Transverse colon (tissue), 4 donors: Measurements from ENCODE around the gene MAGI2. TPM values are rescaled to one million over a fixed set of nuclear protein-coding genes. Genes with fewer than 3 reads are reported as not detected.

Experiments
- DNase-seq: peaks from one replicate; pipeline ENCODE4 v3.0.0-alpha.2; 2019
- H3K27ac ChIP-seq, 4 donors: fragments of 200-600 bp; sonication (generic); 2 replicates each; pipeline ENCODE4 v1.5.1; 2016 to 2018; ENCODE audit warnings: inconsistent platforms in 4 of 4
- H3K27me3 ChIP-seq: fragments of 200-600 bp; sonication (generic); 2 replicates; pipeline ENCODE4 v1.5.1; 2017; ENCODE audit warnings: inconsistent platforms
- H3K36me3 ChIP-seq, 4 donors: fragments of 200-600 bp; sonication (generic); 2 replicates each; pipeline ENCODE4 v1.5.1; 2017 to 2019; ENCODE audit warnings: inconsistent platforms in 4 of 4
- H3K4me1 ChIP-seq, 4 donors: fragments of 200-600 bp; sonication (generic); 2 replicates each; pipeline ENCODE4 v1.5.1; 2017 to 2020; ENCODE audit warnings: inconsistent platforms in 4 of 4
- H3K4me3 ChIP-seq, 4 donors: fragments of 200-600 bp; sonication (generic); 1 replicate in 1 of 4; 2 replicates in 3 of 4; pipeline versions ENCODE4 v1.5.1 to v1.6.1; 2017 to 2019; ENCODE audit warnings: inconsistent platforms in 4 of 4
- H3K9me3 ChIP-seq, 2 donors: fragments of 200-600 bp; sonication (generic); 2 replicates each; pipeline ENCODE4 v1.5.1; 2017 to 2019; ENCODE audit warnings: inconsistent platforms in 2 of 2
- CTCF ChIP-seq, 5 experiments: fragments of 200-600 bp in 3 of 5; fragments of 450-650 bp in 2 of 5; sonication (generic) in 3 of 5; IDR thresholded peaks; 1 replicate in 2 of 5; 2 replicates in 3 of 5; pipeline ENCODE4 v1.5.1; 2016 to 2017; ENCODE audit warnings: antibody characterized with exemption in 5 of 5, inconsistent platforms in 3 of 5, mild to moderate bottlenecking in 2 of 5, moderate library complexity in 1 of 5
- EP300 ChIP-seq: sonication (generic); formaldehyde crosslinking; IDR thresholded peaks from one replicate; pipeline ENCODE4 v1.6.1; 2017; ENCODE audit warnings: antibody characterized with exemption, low read depth
- POLR2A ChIP-seq: fragments of 450-650 bp; IDR thresholded peaks from one replicate; pipeline ENCODE4 v1.6.1; 2016; ENCODE audit warnings: antibody characterized with exemption, mild to moderate bottlenecking, moderate library complexity
- POLR2AphosphoS5 ChIP-seq, 3 donors: sonication (generic); formaldehyde crosslinking; IDR thresholded peaks; one replicate each; pipeline ENCODE4 v1.6.1; 2016; ENCODE audit warnings: antibody characterized with exemption in 3 of 3
- WGBS, 2 donors: methylation state at CpG; one replicate each; pipeline ENCODE4 v1.1.5; 2018; ENCODE audit warnings: low coverage in 1 of 2; 5-methylcytosine and 5-hydroxymethylcytosine counted together
- in situ Hi-C, 4 donors: fragments of 200-750 bp; cut with MboI; loops; one replicate each; pipeline versions ENCODE4 v1.15.0 to v1.15.1; 2017; ENCODE audit warnings: low sequenced_read_pairs in 3 of 4, low pct_ligation_motif_present in 1 of 4, low pct_unique_long_range_greater_than_20kb in 1 of 4
- intact Hi-C: fragments of 100-400 bp; cut with DNase I; formaldehyde crosslinking; loops from one replicate; pipeline ENCODE4 v1.15.1; 2023; ENCODE audit warnings: low total_unique reads
- total RNA-seq, 4 donors: library from RNA; depleted of rRNA; stranded (reverse); fragments of >200 nt; gene quantifications; one replicate each; pipeline ENCODE4 v1.1.0, GENCODE V29; 2016

MAGI2 gene
- total RNA-seq, 4 donors from 2014 or later, result 1.6 to 9.7 (median 4.1) TPM

GRCh38 chr7:78103475-78103874, 1350.0 kb downstream of the MAGI2 start:
- in situ Hi-C loops (no loop called here), intact Hi-C loops (no loop called here)
- H3K36me3 ChIP-seq, result no peaks in the 10 kb centered on the region
- H3K4me3 ChIP-seq, result no peak overlapping the region
- H3K27ac ChIP-seq, result no peak overlapping the region
- TF ChIP-seq POLR2AphosphoS5 (IDR thresholded peaks at IDR 0.05) (no peak), POLR2A (no peak), EP300 (no peak), CTCF (IDR thresholded peaks at IDR 0.05) (no peak)
- H3K9me3 ChIP-seq, result peaks cover 0 to 6% of the 10 kb centered on the region in 2 donors
- DNase-seq, result no peak
- 75 to 86% methylated on average over 4 of the region's 4 CpGs for WGBS, 2 donors
- no peaks in the 10 kb centered on the region for H3K27me3 ChIP-seq
- H3K4me1 ChIP-seq, result no peaks in the 10 kb centered on the region

- H3K4me1 ChIP-seq, result no peaks in the 10 kb centered on the region
- H3K9me3 ChIP-seq, result no peaks in the 10 kb centered on the region
- no peak overlapping the region for H3K27ac ChIP-seq
- in situ Hi-C loops (no loop called here), intact Hi-C loops (no loop called here)
- no peaks in the 10 kb centered on the region for H3K36me3 ChIP-seq
- H3K4me3 ChIP-seq, result no peak overlapping the region
- H3K27me3 ChIP-seq, result no peaks in the 10 kb centered on the region
- DNase-seq, result no peak
- TF ChIP-seq EP300 (no peak), POLR2AphosphoS5 (IDR thresholded peaks at IDR 0.05) (no peak), CTCF (IDR thresholded peaks at IDR 0.05) (no peak), POLR2A (no peak)
These were observed 1352.4 kb downstream of the MAGI2 start for GRCh38 chr7:78101076-78101475.

- Histone ChIP-seq H3K4me1 (no peaks in the 10 kb centered on the region), H3K27me3 (no peaks in the 10 kb centered on the region), H3K9me3 (no peaks in the 10 kb centered on the region), H3K36me3 (no peaks in the 10 kb centered on the region), H3K27ac (no peak overlapping the region), H3K4me3 (no peak overlapping the region)
- 58% methylated on average over 3 of the region's 3 CpGs; no CpG with 5 or more reads in 1 of the 2 donors for WGBS, 2 donors
- no peak for DNase-seq
- in situ Hi-C loops (no loop called here), intact Hi-C loops (no loop called here)
- TF ChIP-seq POLR2A (no peak), CTCF (IDR thresholded peaks at IDR 0.05) (no peak), EP300 (no peak), POLR2AphosphoS5 (IDR thresholded peaks at IDR 0.05) (no peak)
These were observed 1353.6 kb downstream of the MAGI2 start for GRCh38 chr7:78099715-78100394.

GRCh38 chr7:78095549-78095948, 1357.9 kb downstream of the MAGI2 start:
- TF ChIP-seq CTCF (IDR thresholded peaks at IDR 0.05) (no peak), EP300 (no peak), POLR2AphosphoS5 (IDR thresholded peaks at IDR 0.05) (no peak), POLR2A (no peak)
- Histone ChIP-seq H3K4me1 (no peaks in the 10 kb centered on the region), H3K4me3 (no peak overlapping the region), H3K36me3 (no peaks in the 10 kb centered on the region), H3K27me3 (no peaks in the 10 kb centered on the region), H3K9me3 (no peaks in the 10 kb centered on the region), H3K27ac (no peak overlapping the region)
- in situ Hi-C loops, result no loop called here
- DNase-seq, result no peak
- intact Hi-C loops, result no loop called here
